GM12874 (cell line): Measurements from ENCODE around the gene NTHL1.

ENCODE experiments used
- CTCF ChIP-seq: IDR thresholded peaks from 2 replicates; pipeline ENCODE4 v1.5.1; 2011; ENCODE audit warnings: low read depth, mild to moderate bottlenecking, control low read depth, low read length, moderate library complexity; ENCODE audit not compliant: insufficient read depth

NTHL1 gene

GRCh38 chr16:2060346-2060745 is 12.7 kb upstream of the NTHL1 start:
- TF ChIP-seq CTCF = no peak

GRCh38 chr16:2058872-2059271 is 11.2 kb upstream of the NTHL1 start:
- no peak for TF ChIP-seq CTCF

- no peak for TF ChIP-seq CTCF
Measured at GRCh38 chr16:2058420-2058819, 10.8 kb upstream of the NTHL1 start.

DNA sequence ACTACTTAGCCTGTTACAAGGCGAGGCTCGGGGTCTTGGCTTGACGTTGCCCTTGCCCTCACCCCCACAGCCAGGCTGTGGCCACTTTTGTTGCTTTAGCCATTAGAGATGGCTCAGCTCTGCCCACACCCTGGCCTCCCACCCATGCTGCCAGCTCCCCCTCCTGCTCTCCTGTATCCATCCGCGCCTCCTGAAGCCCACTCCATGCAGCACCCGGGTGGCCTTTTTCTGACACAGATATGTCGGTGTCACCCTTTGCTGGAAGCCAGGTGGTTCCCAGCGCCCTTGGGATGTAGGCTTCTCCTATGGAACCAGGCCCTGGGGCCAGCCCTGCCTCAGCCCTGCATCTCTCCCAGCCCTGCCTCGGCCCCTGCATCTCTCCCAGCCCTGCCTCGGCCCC is 9.8 kb upstream of the NTHL1 start:
- TF ChIP-seq CTCF = no peak

GRCh38 chr16:2056681-2057407 is 9.2 kb upstream of the NTHL1 start:
- no peak for TF ChIP-seq CTCF

- 0 out of 2 replicates have a peak, but pooled peaks have one; percentile 6 for TF ChIP-seq CTCF
Measured at GRCh38 chr16:2056077-2056476, 8.4 kb upstream of the NTHL1 start.

DNA sequence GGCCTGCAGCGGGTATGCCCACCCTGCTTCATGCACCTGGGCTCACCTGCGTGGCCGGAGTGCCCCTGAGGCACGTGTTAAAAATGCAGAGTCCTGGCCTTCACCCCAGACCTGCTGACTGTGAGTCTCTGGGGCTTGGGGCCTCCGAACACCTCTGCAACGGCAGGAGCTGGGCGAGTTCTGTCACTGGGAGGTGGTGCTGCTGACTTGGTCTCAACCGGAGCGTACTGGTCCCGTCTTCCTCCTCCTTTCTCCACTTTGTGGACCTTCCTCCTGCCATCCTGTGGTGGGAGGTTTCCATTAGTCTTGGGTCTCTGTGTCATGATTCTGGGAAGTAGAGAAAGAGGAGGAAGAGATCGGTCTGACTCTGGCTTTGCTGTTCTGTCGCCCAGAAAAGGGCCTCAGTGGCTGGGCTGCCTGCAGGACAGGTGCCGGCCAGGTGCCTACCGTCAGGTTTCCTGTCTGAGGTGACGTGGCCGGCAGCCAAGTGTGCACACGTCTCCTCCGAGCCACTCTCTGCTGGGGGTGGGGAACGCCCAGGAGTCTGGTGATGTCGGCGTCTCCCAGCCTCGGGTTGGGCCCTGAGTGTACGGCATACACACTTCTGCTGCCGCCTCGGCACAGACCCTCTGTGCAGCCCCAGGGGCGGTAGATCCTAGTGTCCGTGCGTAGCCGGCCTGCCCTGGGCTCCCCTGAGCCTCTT is 7.1 kb upstream of the NTHL1 start:
- TF ChIP-seq CTCF = no peak
